ENCODE results near the gene RNF10.
A peak's percentile ranks its signal among the peaks of the same experiment; 100 is the strongest.

RNF10 gene

GRCh38 chr12:120586206-120586605, 52.0 kb downstream of the RNF10 start:
- Histone ChIP-seq H3K4me3 (ENCODE audit: low read length, poor library complexity, severe bottlenecking) (no peak overlapping the region), H3K9me2 (replicated peaks; ENCODE audit: low read depth, low read length) (no peaks in the 10 kb centered on the region), H3K9me3 (ENCODE audit: insufficient read depth, low read depth, low read length) (no peaks in the 10 kb centered on the region), H3K79me2 (ENCODE audit: insufficient read depth, low read length) (no peaks in the 10 kb centered on the region), H4K20me1 (ENCODE audit: insufficient read depth, low read length, poor library complexity, severe bottlenecking) (no peaks in the 10 kb centered on the region), H3K4me2 (ENCODE audit: low read depth, low read length, poor library complexity, severe bottlenecking) (no peak overlapping the region), H3K4me1 (ENCODE audit: insufficient read depth, low read length, poor library complexity, severe bottlenecking) (peaks cover 15% of the 10 kb centered on the region), H3F3A (ENCODE audit: low read depth) (no peaks in the 10 kb centered on the region), H3K36me3 (ENCODE audit: insufficient read depth, low read length) (no peaks in the 10 kb centered on the region), H2AFZ (ENCODE audit: low read length) (peak overlapping the region; percentile 39; the same call in 1 of the 2 replicates), H3K9ac (ENCODE audit: low read depth, low read length, poor library complexity, severe bottlenecking) (no peak overlapping the region), H3K27me3 (ENCODE audit: insufficient read depth, low read length, poor library complexity, severe bottlenecking) (no peaks in the 10 kb centered on the region)
- no peak for TF ChIP-seq EZH2phosphoT487 (IDR thresholded peaks at IDR 0.05; ENCODE audit: borderline replicate concordance)
- TF ChIP-seq, protein P1, sequence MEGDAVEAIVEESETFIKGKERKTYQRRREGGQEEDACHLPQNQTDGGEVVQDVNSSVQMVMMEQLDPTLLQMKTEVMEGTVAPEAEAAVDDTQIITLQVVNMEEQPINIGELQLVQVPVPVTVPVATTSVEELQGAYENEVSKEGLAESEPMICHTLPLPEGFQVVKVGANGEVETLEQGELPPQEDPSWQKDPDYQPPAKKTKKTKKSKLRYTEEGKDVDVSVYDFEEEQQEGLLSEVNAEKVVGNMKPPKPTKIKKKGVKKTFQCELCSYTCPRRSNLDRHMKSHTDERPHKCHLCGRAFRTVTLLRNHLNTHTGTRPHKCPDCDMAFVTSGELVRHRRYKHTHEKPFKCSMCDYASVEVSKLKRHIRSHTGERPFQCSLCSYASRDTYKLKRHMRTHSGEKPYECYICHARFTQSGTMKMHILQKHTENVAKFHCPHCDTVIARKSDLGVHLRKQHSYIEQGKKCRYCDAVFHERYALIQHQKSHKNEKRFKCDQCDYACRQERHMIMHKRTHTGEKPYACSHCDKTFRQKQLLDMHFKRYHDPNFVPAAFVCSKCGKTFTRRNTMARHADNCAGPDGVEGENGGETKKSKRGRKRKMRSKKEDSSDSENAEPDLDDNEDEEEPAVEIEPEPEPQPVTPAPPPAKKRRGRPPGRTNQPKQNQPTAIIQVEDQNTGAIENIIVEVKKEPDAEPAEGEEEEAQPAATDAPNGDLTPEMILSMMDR (conservative IDR thresholded peaks at IDR 0.05; ENCODE audit: low read length), result no peak

- H3K9me3 ChIP-seq (ENCODE audit: insufficient read depth, low read depth, low read length), result no peaks in the 10 kb centered on the region
- H3K9ac ChIP-seq (ENCODE audit: low read depth, low read length, poor library complexity, severe bottlenecking), result no peak overlapping the region
- no peak overlapping the region for H2AFZ ChIP-seq (ENCODE audit: low read length)
- no peaks in the 10 kb centered on the region for H3K27me3 ChIP-seq (ENCODE audit: insufficient read depth, low read length, poor library complexity, severe bottlenecking)
- peaks cover 10% of the 10 kb centered on the region for H3K4me1 ChIP-seq (ENCODE audit: insufficient read depth, low read length, poor library complexity, severe bottlenecking)
- TF ChIP-seq, protein P1 (conservative IDR thresholded peaks at IDR 0.05; ENCODE audit: low read length), result no peak
- TF ChIP-seq EZH2phosphoT487 (IDR thresholded peaks at IDR 0.05; ENCODE audit: borderline replicate concordance), result no peak
- no peaks in the 10 kb centered on the region for H3K79me2 ChIP-seq (ENCODE audit: insufficient read depth, low read length)
- H4K20me1 ChIP-seq (ENCODE audit: insufficient read depth, low read length, poor library complexity, severe bottlenecking), result no peaks in the 10 kb centered on the region
- H3K4me3 ChIP-seq (ENCODE audit: low read length, poor library complexity, severe bottlenecking), result no peak overlapping the region
- no peaks in the 10 kb centered on the region for H3K36me3 ChIP-seq (ENCODE audit: insufficient read depth, low read length)
- no peaks in the 10 kb centered on the region for H3F3A ChIP-seq (ENCODE audit: low read depth)
- H3K4me2 ChIP-seq (ENCODE audit: low read depth, low read length, poor library complexity, severe bottlenecking), result no peak overlapping the region
- no peaks in the 10 kb centered on the region for H3K9me2 ChIP-seq (replicated peaks; ENCODE audit: low read depth, low read length)
These were observed 52.7 kb downstream of the RNF10 start for GRCh38 chr12:120586860-120587259.

- no peaks in the 10 kb centered on the region for H3F3A ChIP-seq (ENCODE audit: low read depth)
- no peak overlapping the region for H3K4me2 ChIP-seq (ENCODE audit: low read depth, low read length, poor library complexity, severe bottlenecking)
- H3K9me3 ChIP-seq (ENCODE audit: insufficient read depth, low read depth, low read length), result no peaks in the 10 kb centered on the region
- no peaks in the 10 kb centered on the region for H3K36me3 ChIP-seq (ENCODE audit: insufficient read depth, low read length)
- peaks cover 4% of the 10 kb centered on the region for H3K4me1 ChIP-seq (ENCODE audit: insufficient read depth, low read length, poor library complexity, severe bottlenecking)
- H3K79me2 ChIP-seq (ENCODE audit: insufficient read depth, low read length), result no peaks in the 10 kb centered on the region
- H3K9me2 ChIP-seq (replicated peaks; ENCODE audit: low read depth, low read length), result no peaks in the 10 kb centered on the region
- no peaks in the 10 kb centered on the region for H3K27me3 ChIP-seq (ENCODE audit: insufficient read depth, low read length, poor library complexity, severe bottlenecking)
- H4K20me1 ChIP-seq (ENCODE audit: insufficient read depth, low read length, poor library complexity, severe bottlenecking), result no peaks in the 10 kb centered on the region
- TF ChIP-seq, protein P1 (conservative IDR thresholded peaks at IDR 0.05; ENCODE audit: low read length), result no peak
- TF ChIP-seq EZH2phosphoT487 (IDR thresholded peaks at IDR 0.05; ENCODE audit: borderline replicate concordance), result no peak
- H2AFZ ChIP-seq (ENCODE audit: low read length), result no peak overlapping the region
- H3K9ac ChIP-seq (ENCODE audit: low read depth, low read length, poor library complexity, severe bottlenecking), result no peak overlapping the region
- H3K4me3 ChIP-seq (ENCODE audit: low read length, poor library complexity, severe bottlenecking), result no peak overlapping the region
These were observed 54.2 kb downstream of the RNF10 start for GRCh38 chr12:120588371-120588770.

Data from Loucy (cell line).